Upper lobe of left lung (tissue), 6 donors: ENCODE measurements around the gene RHOT2. TPM values are rescaled to one million over a fixed set of nuclear protein-coding genes. Genes with fewer than 3 reads are reported as not detected.

Experiments
- ATAC-seq, 2 donors: fragments of 200-7000 bp; cut with Tn5 transposase; one replicate each; pipeline ENCODE4 v1.9.1; 2022; ENCODE audit warnings: mild to moderate bottlenecking in 2 of 2, moderate library complexity in 2 of 2; ENCODE audit not compliant: low FRiP score in 2 of 2
- DNase-seq, 2 donors: peaks; one replicate each; pipeline ENCODE4 v3.0.0-alpha.2; 2019 to 2020
- H3K27ac ChIP-seq, 4 donors: fragments of 200-600 bp; sonication (generic); one replicate each; pipeline ENCODE4 v1.5.1; 2016 to 2019
- H3K27me3 ChIP-seq, 4 donors: fragments of 200-600 bp; sonication (generic); one replicate each; pipeline ENCODE4 v1.5.1; 2017 to 2019
- H3K36me3 ChIP-seq, 4 donors: fragments of 200-600 bp; sonication (generic); one replicate each; pipeline ENCODE4 v1.5.1; 2016 to 2019
- H3K4me1 ChIP-seq, 4 donors: fragments of 200-600 bp; sonication (generic); one replicate each; pipeline ENCODE4 v1.5.1; 2018 to 2019
- H3K4me3 ChIP-seq, 4 donors: fragments of 200-600 bp; sonication (generic); one replicate each; pipeline ENCODE4 v1.5.1; 2017 to 2019; ENCODE audit warnings: mild to moderate bottlenecking in 2 of 4, moderate library complexity in 1 of 4
- H3K9me3 ChIP-seq, 4 donors: fragments of 200-600 bp; sonication (generic); one replicate each; pipeline ENCODE4 v1.5.1; 2018 to 2019
- CTCF ChIP-seq, 6 experiments: fragments of 450-650 bp in 4 of 6; fragments of 200-600 bp in 2 of 6; sonication (generic) in 2 of 6; IDR thresholded peaks; one replicate each; pipeline ENCODE4 v1.5.1; 2016 to 2019; ENCODE audit warnings: antibody characterized with exemption in 6 of 6
- EP300 ChIP-seq, 4 donors: sonication (generic); formaldehyde crosslinking; IDR thresholded peaks; one replicate each; pipeline ENCODE4 v1.5.1; 2017; ENCODE audit warnings: antibody characterized with exemption in 4 of 4, control low read depth in 2 of 4
- POLR2A ChIP-seq, 4 donors: fragments of 450-650 bp; IDR thresholded peaks; one replicate each; pipeline ENCODE4 v1.5.1; 2016 to 2017; ENCODE audit warnings: antibody characterized with exemption in 4 of 4, mild to moderate bottlenecking in 2 of 4
- POLR2AphosphoS5 ChIP-seq, 2 donors: sonication (generic); formaldehyde crosslinking; IDR thresholded peaks; one replicate each; pipeline ENCODE4 v1.5.1; 2017; ENCODE audit warnings: antibody characterized with exemption in 2 of 2
- WGBS, 2 donors: methylation state at CpG; one replicate each; pipeline ENCODE4 v1.1.5; 2017 to 2018; 5-methylcytosine and 5-hydroxymethylcytosine counted together
- total RNA-seq, 6 donors: library from RNA; depleted of rRNA in 4 of 6; stranded (reverse); fragments of >200 nt in 4 of 6; gene quantifications; one replicate each; pipeline versions ENCODE4 v1.1.0 to v1.2.1, GENCODE V29; 2016 to 2021
- donor health status: DM: no; HTN: no; CAD: no; lungs with moderate emphysema.
- donor health status: DM: no; HTN: yes; CAD: no; lungs with severe emphysema.

The RHOT2 gene
- total RNA-seq, 6 donors from 2014 or later, result 53.0 to 535 (median 107) TPM

GRCh38 chr16:648071-648780, 19.7 kb upstream of the RHOT2 start:
- Histone ChIP-seq H3K27ac (peak overlapping the region; percentile 82 to 95 (median 86)), H3K36me3 (peaks cover 0 to 7% (median under 1%) of the 10 kb centered on the region in 4 donors), H3K4me3 (peak overlapping the region; percentile 38 to 98 (median 86)), H3K4me1 (peaks cover 27 to 79% (median 47%) of the 10 kb centered on the region in 4 donors), H3K27me3 (no peaks in the 10 kb centered on the region), H3K9me3 (no peaks in the 10 kb centered on the region)
- TF ChIP-seq POLR2A (IDR thresholded peaks at IDR 0.05), result no peak
- peak; percentile 33 to 59 (median 41) for TF ChIP-seq CTCF (IDR thresholded peaks at IDR 0.05)
- DNase-seq (peak; percentile 60 to 90), ATAC-seq (no peak)
- 38% methylated on average over 13 to 22 of the region's 24 CpGs for WGBS, 2 donors

DNA sequence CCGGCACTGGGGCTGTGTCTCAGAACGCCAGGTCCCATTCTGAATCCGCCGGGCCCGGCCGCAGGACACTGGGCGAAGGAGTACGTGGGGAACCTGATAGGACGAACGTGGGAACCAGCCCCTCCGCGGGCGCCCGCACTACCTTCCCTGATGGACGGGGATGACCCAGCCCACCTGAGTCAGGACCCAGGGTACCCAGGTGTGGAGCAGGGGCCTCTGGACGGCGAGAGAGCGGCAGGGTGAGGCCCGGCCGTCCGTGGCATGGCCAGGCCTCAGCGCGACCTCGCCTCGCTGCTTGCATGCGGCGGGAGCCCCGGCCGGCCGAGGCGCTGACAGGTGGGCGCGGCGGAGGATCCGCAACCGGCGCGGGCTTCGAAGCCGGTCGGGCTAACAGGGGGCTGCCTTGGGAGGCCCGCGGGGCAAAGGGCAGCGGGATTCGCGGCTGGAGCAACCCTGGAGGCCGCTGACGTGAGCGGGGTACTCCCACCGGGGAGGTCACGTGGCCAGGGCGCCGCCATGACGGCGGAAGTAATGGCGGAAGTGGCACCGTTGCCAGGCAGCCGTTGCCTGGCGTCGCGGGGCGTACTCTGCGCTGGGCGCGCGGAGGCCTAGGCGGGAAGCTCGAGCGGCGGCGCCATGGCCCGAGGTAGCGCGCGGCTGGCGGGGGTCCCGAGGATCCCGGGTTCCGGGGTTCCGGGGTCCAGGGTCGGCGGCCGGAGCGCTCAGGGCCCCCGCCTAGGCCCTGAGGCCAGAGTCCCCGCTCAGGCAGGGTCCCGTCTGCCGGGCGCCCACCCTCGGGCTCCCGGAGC, 18.9 kb upstream of the RHOT2 start, which contains the start of gene WDR90:
Gene WDR90 (plus strand): TSS at position 585 of the 809 bp plus-strand sequence. CDS start 52 bp downstream, at position 637.
- Histone ChIP-seq H3K27me3 (no peaks in the 10 kb centered on the region), H3K4me1 (peaks cover 26 to 71% (median 41%) of the 10 kb centered on the region in 4 donors), H3K9me3 (no peaks in the 10 kb centered on the region), H3K27ac (peak within 1 kb of the TSS; percentile 82 to 95 (median 86)), H3K36me3 (peaks cover 0 to 9% (median 3%) of the 10 kb centered on the region in 4 donors), H3K4me3 (peak within 1 kb of the TSS; percentile 38 to 98 (median 86))
- WGBS, 2 donors, result 0% methylated on average over 26 of the region's 91 CpGs; no CpG with 5 or more reads in 1 of the 2 donors
- TF ChIP-seq EP300 (IDR thresholded peaks at IDR 0.05) (no peak), CTCF (IDR thresholded peaks at IDR 0.05) (peak in 3 of 6 experiments; percentile 8 to 35 (median 12)), POLR2AphosphoS5 (IDR thresholded peaks at IDR 0.05) (peak; percentile 79 to 80), POLR2A (IDR thresholded peaks at IDR 0.05) (peak in 2 of 4 donors; percentile 73 to 77)
- ATAC-seq (peak; percentile 84 to 96), DNase-seq (peak; percentile 95 to 99)

DNA sequence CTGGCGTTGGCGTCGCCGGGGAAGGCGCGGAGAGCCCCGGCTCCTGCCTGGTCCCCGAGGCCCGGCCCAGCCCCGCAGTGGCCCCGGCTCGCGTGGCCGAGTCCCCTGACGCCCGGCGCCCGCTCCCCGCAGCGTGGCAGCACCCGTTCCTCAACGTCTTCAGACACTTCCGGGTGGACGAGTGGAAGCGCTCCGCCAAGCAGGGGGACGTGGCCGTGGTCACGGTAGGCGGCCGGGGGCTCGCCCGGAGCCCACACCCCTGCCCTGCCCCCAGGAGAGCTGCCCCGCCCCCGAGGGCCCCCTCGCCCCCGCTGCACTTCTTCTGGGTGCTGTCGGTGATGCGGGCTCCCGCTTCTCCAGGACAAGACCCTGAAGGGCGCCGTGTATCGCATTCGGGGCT, 18.3 kb upstream of the RHOT2 start:
- ATAC-seq (peak in 1 of 2 donors; percentile 2), DNase-seq (no peak)
- H3K4me3 ChIP-seq, result peak overlapping the region; percentile 38 to 98 (median 86)
- H3K27me3 ChIP-seq, result no peaks in the 10 kb centered on the region
- H3K36me3 ChIP-seq, result peaks cover 0 to 9% (median 3%) of the 10 kb centered on the region in 4 donors
- 16% methylated on average over 9 of the region's 44 CpGs; no CpG with 5 or more reads in 1 of the 2 donors for WGBS, 2 donors
- no peaks in the 10 kb centered on the region for H3K9me3 ChIP-seq
- H3K4me1 ChIP-seq, result peaks cover 26 to 64% (median 40%) of the 10 kb centered on the region in 4 donors
- peak overlapping the region; percentile 82 to 95 (median 86) for H3K27ac ChIP-seq
- TF ChIP-seq POLR2AphosphoS5 (IDR thresholded peaks at IDR 0.05) (no peak), EP300 (IDR thresholded peaks at IDR 0.05) (no peak), POLR2A (IDR thresholded peaks at IDR 0.05) (no peak), CTCF (IDR thresholded peaks at IDR 0.05) (no peak)

DNA sequence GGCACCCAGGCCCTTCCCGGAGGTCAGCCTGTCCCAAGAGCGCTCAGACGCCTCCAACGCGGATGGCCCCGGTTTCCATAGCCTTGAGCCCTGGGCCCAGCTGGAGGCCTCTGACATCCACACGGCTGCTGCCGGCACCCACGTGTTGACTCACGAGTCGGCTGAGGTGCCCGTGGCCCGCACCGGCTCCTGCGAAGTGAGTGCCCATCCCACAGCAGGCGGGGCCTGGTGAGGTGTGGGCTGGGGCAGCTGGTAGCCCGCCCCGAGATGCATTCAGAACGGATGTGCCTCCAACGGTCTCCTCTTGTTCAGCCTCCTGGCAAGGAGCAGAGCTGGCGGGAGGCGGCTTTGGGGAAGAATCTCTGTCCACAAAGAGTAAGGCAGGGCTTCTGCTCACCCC, 16.1 kb upstream of the RHOT2 start:
- Histone ChIP-seq H3K27me3 (no peaks in the 10 kb centered on the region), H3K27ac (no peak overlapping the region), H3K4me3 (no peak overlapping the region), H3K9me3 (no peaks in the 10 kb centered on the region), H3K4me1 (peaks cover 23 to 44% (median 26%) of the 10 kb centered on the region in 4 donors), H3K36me3 (peaks cover 0 to 28% (median 7%) of the 10 kb centered on the region in 4 donors)
- DNase-seq (no peak), ATAC-seq (no peak)
- 78 to 96% methylated on average over 7 to 17 of the region's 22 CpGs for WGBS, 2 donors
- no peak for TF ChIP-seq POLR2A (IDR thresholded peaks at IDR 0.05)
- TF ChIP-seq EP300 (IDR thresholded peaks at IDR 0.05), result no peak
- TF ChIP-seq POLR2AphosphoS5 (IDR thresholded peaks at IDR 0.05), result no peak
- no peak for TF ChIP-seq CTCF (IDR thresholded peaks at IDR 0.05)
